ENCODE measurements around the gene TMEM63A.
"Not testable (repeated sequence)": the region's sequence is repeated elsewhere in the genome, so short reads cannot be mapped to it uniquely, and the experiment has no call there.

The TMEM63A gene

DNA sequence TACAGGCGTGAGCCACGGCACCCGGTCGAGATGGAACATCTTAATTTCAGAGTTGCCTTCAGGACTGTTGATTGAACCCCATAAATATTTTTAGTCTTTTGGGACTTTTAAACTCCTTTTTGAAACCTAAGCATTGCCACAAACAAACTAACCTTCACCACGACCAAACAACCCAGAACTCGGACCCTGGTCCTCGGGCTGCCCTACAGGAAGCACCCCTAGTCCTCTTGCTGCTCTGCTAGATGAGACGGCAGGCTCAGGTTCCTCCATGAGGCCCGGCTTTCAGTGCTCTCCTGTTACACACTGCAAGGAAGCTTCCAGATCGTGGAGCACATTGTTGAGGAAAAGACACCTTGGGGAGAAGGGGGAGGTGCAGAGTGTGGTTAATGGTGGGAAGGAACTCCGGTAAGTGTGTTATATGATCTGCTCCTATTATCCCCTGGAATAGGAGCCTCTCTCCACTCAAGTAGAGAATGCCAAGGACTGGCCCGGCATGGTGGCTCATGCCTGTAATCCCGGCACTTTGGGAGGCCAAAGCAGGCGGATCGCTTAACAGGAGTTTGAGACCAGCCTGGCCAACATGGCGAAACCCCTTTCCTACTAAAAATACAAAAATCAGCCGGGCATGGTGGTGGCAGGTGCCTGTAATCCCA is 66.5 kb downstream of the TMEM63A start:
- DNase-seq, result no peak

DNA sequence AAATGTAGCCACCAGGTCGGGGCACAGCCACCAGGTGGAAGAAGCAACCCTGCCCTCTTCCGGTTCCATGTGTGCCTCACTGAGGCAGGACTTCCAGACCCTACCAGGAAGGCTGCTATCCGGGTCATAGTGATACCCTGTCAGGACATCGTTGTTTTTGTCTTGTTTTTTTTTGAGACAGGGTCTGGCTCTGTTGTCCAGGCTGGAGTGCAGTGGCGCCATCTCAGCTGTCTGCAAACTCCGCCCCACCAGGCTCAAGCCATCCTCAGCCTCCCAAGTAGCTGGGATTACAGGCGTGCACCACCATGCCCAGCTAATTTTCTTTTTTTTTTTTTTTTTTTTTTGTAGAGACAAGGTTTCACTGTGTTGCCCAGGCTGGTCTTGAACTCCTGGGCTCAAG is 67.1 kb downstream of the TMEM63A start:
- DNase-seq, result not testable (repeated sequence)

DNA sequence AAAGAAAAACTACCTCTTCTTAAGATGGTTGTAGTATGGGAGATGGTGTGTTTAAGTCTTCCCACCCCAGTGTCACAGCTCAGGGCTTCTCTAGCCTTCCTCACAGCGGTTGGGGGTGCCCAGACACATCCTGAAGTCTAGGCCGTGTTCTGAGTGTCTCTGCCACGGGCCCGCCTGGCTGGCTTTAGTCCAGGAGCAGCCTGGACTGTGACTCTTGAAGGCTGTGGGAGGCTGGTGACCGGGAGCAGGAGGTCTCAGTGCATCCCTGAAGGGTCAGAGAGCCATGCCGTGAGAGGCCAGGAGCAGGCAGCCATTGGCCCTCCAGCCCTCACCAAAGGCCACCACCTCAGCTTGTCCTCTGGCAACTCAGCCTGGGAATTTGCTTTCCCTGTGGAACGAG is 67.8 kb downstream of the TMEM63A start:
- DNase-seq, result no peak

DNA sequence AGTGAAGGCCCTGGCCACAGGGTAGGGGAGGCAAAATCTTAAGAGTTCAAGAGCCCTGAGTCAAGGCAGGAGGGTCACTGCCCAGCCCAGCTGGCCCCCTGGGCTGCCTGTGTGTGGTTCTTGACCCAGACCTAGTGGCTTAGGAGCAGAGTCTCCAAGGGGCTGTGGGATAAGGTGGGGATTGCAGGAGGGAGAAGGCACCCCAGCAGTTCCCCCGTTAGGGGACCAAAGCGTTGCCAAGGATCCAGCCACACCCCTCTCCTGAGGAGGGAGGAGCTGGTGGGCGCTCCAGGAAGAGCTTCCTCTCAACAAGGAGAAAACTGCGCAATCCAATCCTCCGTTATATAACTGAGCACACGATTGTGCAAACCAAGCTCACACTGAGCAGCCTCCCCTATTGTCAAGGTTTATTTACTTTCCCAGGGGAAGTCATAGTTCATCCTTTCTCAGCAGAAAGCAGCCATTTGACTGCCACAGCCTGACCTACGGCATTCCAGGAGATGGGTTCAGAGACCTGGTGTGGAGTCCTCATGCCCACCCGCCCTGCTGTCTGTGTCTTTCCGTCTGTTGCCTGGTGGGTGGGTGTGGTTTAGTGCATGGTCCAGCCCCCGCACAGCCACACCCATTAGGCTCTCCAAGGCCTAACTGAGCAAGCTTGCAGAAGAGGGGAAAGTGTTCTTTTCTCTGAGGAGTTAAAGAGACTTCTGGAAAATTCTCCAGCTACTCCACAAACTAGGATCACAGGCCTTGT is 68.8 kb downstream of the TMEM63A start:
- DNase-seq, result no peak

DNA sequence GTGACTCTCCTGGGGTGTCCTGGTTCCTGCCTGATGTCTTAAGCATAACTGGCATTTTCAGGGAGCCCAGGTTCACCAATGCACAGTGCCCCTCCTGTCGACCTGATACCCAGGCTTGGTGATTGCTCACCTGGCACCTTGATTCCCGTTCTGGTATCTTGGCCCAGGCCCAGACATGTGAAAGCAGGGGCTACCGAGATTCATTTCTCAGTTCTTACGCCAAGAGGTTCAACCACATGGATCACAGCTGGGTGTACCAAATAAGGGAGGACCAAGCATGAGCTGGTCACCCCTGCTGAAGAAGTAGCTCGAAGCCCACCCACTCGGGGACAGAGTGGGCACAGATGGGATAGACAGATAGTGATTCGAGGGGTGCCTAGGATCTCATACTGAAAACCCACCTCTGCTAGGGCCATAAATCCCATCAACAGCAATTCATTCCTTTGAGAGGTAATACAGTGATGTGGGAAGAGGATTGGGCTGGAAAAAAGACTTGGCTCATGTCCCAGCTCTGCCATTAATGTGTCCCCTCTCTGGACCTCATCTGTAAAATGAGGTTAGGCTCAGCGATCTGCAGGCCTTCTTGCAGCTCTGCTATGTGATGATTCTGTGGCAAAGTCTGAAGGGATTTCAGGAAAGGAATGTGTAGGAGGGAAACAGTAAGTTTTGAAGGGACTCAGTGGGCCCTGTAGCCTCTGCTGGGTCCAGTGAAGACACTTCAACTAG is 69.5 kb downstream of the TMEM63A start:
- DNase-seq, result no peak

- DNase-seq, result peak; percentile 75
Observed at GRCh38 chr1:225811622-225812487, 70.3 kb downstream of the TMEM63A start.

- DNase-seq, result not testable (repeated sequence)
Observed at GRCh38 chr1:225810579-225811538, 71.3 kb downstream of the TMEM63A start.

GRCh38 chr1:225809842-225810578 is 72.2 kb downstream of the TMEM63A start, which contains the start of gene EPHX1:
EPHX1 (plus strand) TSS chr1:225810124; CDS start chr1:225828730, 18,606 bp downstream.
- peak; percentile 84 for DNase-seq

DNA sequence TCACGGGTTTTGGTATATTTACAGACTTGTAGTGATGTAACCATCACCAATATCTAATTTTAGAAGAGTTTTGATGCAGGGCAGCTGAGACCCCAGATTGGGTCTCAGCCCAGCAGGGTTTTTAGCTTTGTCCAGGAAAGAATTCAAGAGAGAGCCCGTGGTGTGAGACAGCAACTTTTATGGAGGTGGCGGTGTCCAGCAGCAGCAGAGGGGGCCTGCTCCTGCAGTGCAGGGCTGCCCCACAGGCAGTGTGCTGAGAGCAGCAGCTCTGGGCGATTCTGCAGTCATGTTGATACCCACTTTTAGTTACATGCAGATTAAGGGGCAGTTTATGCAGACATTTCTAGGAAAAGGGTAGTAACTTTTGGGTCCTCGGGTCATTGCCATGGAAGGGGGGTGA is 74.0 kb downstream of the TMEM63A start:
- DNase-seq, result no peak

DNA sequence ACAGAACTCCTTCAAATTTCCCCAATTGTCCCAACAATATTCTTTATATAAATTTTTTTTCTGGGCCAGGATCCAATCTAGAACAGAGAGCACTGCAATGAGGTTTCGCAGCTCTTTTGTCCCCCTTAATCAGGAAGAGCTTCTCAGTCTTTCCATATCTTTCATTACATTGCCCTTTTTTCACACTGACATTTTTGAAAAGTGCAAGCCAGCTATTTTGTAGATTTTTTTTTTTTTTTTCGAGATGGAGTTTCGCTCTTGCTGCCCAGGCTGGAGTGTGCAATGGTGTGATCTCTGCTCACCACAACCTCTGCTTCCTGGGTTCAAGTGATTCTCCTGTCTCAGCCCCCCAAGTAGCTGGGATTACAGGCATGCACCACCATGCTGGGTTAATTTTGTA is 75.4 kb downstream of the TMEM63A start:
- DNase-seq, result not testable (repeated sequence)

DNA sequence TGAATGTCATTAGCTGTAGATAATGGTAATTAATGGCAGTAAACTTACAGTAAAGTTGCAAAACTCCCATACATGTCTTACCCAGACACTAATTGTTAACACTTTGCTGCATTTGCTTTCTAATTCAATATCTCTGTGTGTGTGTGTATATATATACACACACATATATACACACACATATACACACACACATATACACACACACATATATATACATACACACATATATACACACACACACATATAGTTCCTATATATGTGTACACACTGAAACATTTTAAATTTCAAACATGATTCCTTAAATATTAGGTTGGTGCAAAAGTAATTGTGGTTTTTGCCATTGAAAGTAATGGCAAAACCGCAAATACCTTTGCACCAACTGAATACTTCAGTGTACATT is 75.9 kb downstream of the TMEM63A start:
- no peak for DNase-seq

DNA sequence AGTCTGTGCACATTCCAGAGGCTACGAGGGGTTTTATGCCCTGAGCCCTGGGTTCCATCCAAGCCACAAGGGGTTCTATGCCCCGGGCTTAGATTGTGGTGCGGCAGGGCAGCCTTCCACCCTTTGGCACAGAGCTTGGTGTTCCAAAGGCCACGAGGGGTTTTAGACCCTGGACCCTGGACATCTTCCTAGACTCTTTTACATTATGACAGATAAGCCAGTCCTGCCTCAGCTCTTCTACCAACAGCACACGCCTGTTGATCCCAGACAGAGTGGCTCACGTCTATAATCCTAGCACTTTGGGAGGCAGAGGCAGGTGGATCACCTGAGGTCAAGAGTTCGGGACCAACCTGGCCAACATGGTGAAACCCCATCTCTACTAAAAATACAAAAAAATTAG is 81.0 kb downstream of the TMEM63A start:
- not testable (repeated sequence) for DNase-seq

- DNase-seq, result not testable (repeated sequence)
Observed at GRCh38 chr1:225796097-225796496, 86.1 kb downstream of the TMEM63A start.
